PC-3 (cell line): ENCODE results near the gene OPRM1. TPM values are rescaled to one million over a fixed set of nuclear protein-coding genes. Genes with fewer than 3 reads are reported as not detected.

Experiments used
- ATAC-seq: fragments of 200-7000 bp; cut with Tn5 transposase; 2 replicates; pipeline ENCODE4 v1.9.1; 2020; ENCODE audit warnings: mild to moderate bottlenecking, moderate library complexity
- BruUV-seq: library from RNA; stranded (reverse); fragments of 400-500 nt; replicated peaks from 2 replicates; lab custom pipeline; 2021; lab: Mats Ljungman, UMichigan
- CTCF ChIA-PET: fragments of 300-600 bp; sonication (Branson Sonifier 250); formaldehyde crosslinking; loops from one replicate; lab custom pipeline; 2022; ENCODE audit warnings: antibody characterized with exemption; lab: Charles Lee
- POLR2A ChIA-PET: fragments of 300-600 bp; sonication (Branson Sonifier 250); formaldehyde crosslinking; loops from one replicate; lab custom pipeline; 2022; ENCODE audit warnings: antibody characterized with exemption; ENCODE audit not compliant: unreplicated experiment; lab: Charles Lee
- DNase-seq: peaks from one replicate; pipeline ENCODE4 v3.0.0-alpha.2; 2015
- H2AFZ ChIP-seq: fragments of 300-600 bp; sonication (generic); 2 replicates; pipeline ENCODE4 v1.6.0; 2016; ENCODE audit warnings: antibody characterized with exemption, low read length
- H3F3A ChIP-seq: fragments of 300-600 bp; sonication (generic); one replicate; pipeline ENCODE4 v1.6.0; 2017; ENCODE audit warnings: antibody characterized with exemption, low read length, control low read depth, mild to moderate bottlenecking; ENCODE audit not compliant: unreplicated experiment
- H3K27ac ChIP-seq: fragments of 300-600 bp; sonication (generic); 2 replicates; pipeline ENCODE4 v1.5.1; 2016; ENCODE audit warnings: mild to moderate bottlenecking, low read length
- H3K27me3 ChIP-seq: fragments of 300-600 bp; sonication (generic); 2 replicates; pipeline ENCODE4 v1.6.1; 2016; ENCODE audit warnings: low read length, mixed read lengths
- H3K36me3 ChIP-seq: fragments of 300-600 bp; sonication (generic); 2 replicates; pipeline ENCODE4 v1.6.1; 2016; ENCODE audit warnings: low read depth, mixed run types, low read length, mixed read lengths
- H3K4me1 ChIP-seq: fragments of 300-600 bp; sonication (generic); 2 replicates; pipeline ENCODE4 v1.5.1; 2016; ENCODE audit warnings: low read length; ENCODE audit not compliant: insufficient read depth
- H3K4me2 ChIP-seq: fragments of 300-600 bp; sonication (generic); 2 replicates; pipeline ENCODE4 v1.6.0; 2016; ENCODE audit warnings: low read length
- H3K4me3 ChIP-seq: fragments of 300-600 bp; sonication (generic); 2 replicates; pipeline ENCODE4 v1.5.1; 2016; ENCODE audit warnings: mild to moderate bottlenecking, low read length, mixed read lengths
- H3K79me2 ChIP-seq: fragments of 300-600 bp; sonication (generic); 2 replicates; pipeline ENCODE4 v1.6.1; 2017; ENCODE audit warnings: low read length, mixed read lengths
- H3K9ac ChIP-seq: fragments of 300-600 bp; sonication (generic); 2 replicates; pipeline ENCODE4 v1.6.0; 2016; ENCODE audit warnings: mild to moderate bottlenecking, low read length
- H3K9me2 ChIP-seq: fragments of 300-600 bp; sonication (generic); replicated peaks from 2 replicates; pipeline ENCODE4 v1.6.1; 2016; ENCODE audit warnings: mixed run types, low read length, mixed read lengths
- H3K9me3 ChIP-seq: fragments of 300-600 bp; sonication (generic); 2 replicates; pipeline ENCODE4 v1.6.1; 2016; ENCODE audit warnings: low read length, mixed read lengths
- H4K20me1 ChIP-seq: fragments of 300-600 bp; sonication (generic); 2 replicates; pipeline ENCODE4 v1.6.1; 2016; ENCODE audit warnings: low read length, mixed read lengths
- EZH2 ChIP-seq: fragments of 300-600 bp; sonication (generic); IDR thresholded peaks from one replicate; pipeline ENCODE4 v1.6.1; 2017; ENCODE audit warnings: antibody characterized with exemption, mild to moderate bottlenecking, low read length; ENCODE audit not compliant: unreplicated experiment
- EZH2phosphoT487 ChIP-seq: fragments of 300-600 bp; sonication (generic); IDR thresholded peaks from 2 replicates; pipeline ENCODE4 v1.6.1; 2018; ENCODE audit warnings: mild to moderate bottlenecking, antibody characterized with exemption, low read length, borderline replicate concordance
- intact Hi-C: fragments of 100-400 bp; cut with micrococcal nuclease; formaldehyde crosslinking; loops from 2 replicates; pipeline ENCODE4 v1.9.0; 2023
- total RNA-seq: library from RNA; depleted of rRNA; stranded (reverse); fragments of >200 nt; gene quantifications from 2 replicates; pipeline ENCODE4 v1.2.3, GENCODE V29; 2014
- TF ChIP-seq, protein P1 (sequence below): fragments of 300-600 bp; sonication (generic); conservative IDR thresholded peaks from 2 replicates; pipeline ENCODE4 v1.5.1; 2017; ENCODE audit warnings: antibody characterized with exemption, low read depth, mild to moderate bottlenecking, low read length

The OPRM1 gene
- total RNA-seq, 1 experiment from 2014 or later, result not detected

DNA sequence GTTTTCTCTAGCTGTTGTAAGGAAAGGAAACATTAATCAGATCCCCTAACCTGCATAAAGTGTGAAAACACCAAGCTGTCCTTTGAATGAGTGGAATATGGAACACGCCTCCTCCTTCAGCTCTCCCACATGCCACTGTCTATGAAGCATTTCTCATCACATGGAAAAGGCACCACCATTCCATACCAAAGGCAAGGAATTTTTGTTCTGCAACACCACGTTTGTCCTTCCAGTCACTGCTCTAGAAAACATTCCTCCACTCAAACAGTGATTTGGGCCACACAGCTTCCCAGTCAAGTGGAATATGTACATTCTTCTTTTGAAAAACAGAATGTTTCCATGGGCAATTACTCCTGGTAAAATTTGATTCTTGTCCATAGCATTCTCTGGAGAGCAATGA is 120.1 kb downstream of the OPRM1 start:
- H3K4me1 ChIP-seq, result no peaks in the 10 kb centered on the region
- H2AFZ ChIP-seq, result no peak overlapping the region
- H3K27me3 ChIP-seq, result no peaks in the 10 kb centered on the region
- H3K9me2 ChIP-seq, result no peaks in the 10 kb centered on the region
- ChIA-PET POLR2A (no interaction called here), CTCF (interaction anchor here (0.6 kb wide), 1 partner anchor 162 kb away, joined by 4 read pairs; no protein-coding TSS in a partner anchor)
- no peaks in the 10 kb centered on the region; the same call in 1 of the 2 replicates for H3K36me3 ChIP-seq
- no peaks in the 10 kb centered on the region for H3F3A ChIP-seq
- no peak overlapping the region for H3K9ac ChIP-seq
- H3K4me2 ChIP-seq, result no peak overlapping the region
- no peaks in the 10 kb centered on the region for H3K79me2 ChIP-seq
- no peaks in the 10 kb centered on the region for H4K20me1 ChIP-seq
- H3K4me3 ChIP-seq, result no peak overlapping the region
- no TSS peak for BruUV-seq
- no peak overlapping the region for H3K27ac ChIP-seq
- no peaks in the 10 kb centered on the region for H3K9me3 ChIP-seq
- TF ChIP-seq EZH2 (no peak), EZH2phosphoT487 (no peak)
- TF ChIP-seq, protein P1, sequence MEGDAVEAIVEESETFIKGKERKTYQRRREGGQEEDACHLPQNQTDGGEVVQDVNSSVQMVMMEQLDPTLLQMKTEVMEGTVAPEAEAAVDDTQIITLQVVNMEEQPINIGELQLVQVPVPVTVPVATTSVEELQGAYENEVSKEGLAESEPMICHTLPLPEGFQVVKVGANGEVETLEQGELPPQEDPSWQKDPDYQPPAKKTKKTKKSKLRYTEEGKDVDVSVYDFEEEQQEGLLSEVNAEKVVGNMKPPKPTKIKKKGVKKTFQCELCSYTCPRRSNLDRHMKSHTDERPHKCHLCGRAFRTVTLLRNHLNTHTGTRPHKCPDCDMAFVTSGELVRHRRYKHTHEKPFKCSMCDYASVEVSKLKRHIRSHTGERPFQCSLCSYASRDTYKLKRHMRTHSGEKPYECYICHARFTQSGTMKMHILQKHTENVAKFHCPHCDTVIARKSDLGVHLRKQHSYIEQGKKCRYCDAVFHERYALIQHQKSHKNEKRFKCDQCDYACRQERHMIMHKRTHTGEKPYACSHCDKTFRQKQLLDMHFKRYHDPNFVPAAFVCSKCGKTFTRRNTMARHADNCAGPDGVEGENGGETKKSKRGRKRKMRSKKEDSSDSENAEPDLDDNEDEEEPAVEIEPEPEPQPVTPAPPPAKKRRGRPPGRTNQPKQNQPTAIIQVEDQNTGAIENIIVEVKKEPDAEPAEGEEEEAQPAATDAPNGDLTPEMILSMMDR, result no peak
- DNase-seq (no peak), ATAC-seq (no peak)
- intact Hi-C loops, result loop anchor here (5.0 kb wide), 1 partner anchor 518 kb away; no protein-coding TSS in a partner anchor

DNA sequence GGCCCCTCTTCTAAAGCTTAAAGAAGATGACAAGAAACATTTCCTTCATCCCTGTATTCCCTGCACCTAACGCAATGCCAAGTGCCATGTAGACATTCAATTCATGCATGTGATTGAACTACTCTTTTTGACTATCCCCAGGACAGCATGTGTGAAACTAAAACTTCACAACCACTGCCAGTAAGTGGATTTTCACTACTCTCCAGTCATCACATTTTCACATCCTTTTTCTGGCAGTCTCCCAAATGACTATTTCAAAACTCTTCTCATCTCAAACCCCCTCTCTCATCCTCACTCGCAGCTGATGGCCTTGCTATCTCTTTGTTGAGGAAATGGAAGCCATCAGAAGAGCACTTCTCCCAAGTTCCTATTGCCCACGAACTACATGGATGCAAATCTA is 122.6 kb downstream of the OPRM1 start:
- intact Hi-C loops, result no loop called here
- no peak overlapping the region for H3K9ac ChIP-seq
- no peaks in the 10 kb centered on the region for H4K20me1 ChIP-seq
- no peak overlapping the region for H2AFZ ChIP-seq
- H3K9me2 ChIP-seq, result no peaks in the 10 kb centered on the region
- no peaks in the 10 kb centered on the region for H3F3A ChIP-seq
- H3K27ac ChIP-seq, result no peak overlapping the region
- no peaks in the 10 kb centered on the region for H3K36me3 ChIP-seq
- no peak for DNase-seq
- no peak overlapping the region for H3K4me2 ChIP-seq
- no peaks in the 10 kb centered on the region for H3K27me3 ChIP-seq
- no peak overlapping the region for H3K4me3 ChIP-seq
- TF ChIP-seq EZH2phosphoT487 (no peak), EZH2 (no peak)
- TF ChIP-seq, protein P1, result no peak
- no peaks in the 10 kb centered on the region for H3K9me3 ChIP-seq
- ChIA-PET POLR2A (no interaction called here), CTCF (no interaction called here)
- H3K4me1 ChIP-seq, result no peaks in the 10 kb centered on the region
- BruUV-seq, result no TSS peak
- H3K79me2 ChIP-seq, result no peaks in the 10 kb centered on the region
- no peak for ATAC-seq

DNA sequence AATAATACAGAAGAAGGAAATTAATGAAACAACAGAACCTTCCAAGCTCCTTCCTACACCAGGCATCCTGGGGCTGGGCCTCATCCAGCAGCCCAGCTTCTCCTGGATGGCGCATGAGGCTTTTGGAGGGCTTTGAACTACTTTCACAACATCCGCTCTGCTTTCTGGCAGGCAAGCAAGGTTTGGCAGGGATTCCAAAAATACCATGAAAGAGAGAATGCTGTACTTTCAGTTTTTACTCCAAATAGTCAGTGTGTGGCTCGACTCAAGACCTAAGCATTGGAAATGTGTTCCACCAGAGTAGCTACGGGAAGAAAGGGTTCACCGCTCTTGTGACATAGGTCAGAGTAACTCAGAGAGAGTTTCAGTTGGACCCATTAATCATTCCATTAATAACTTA is 125.4 kb downstream of the OPRM1 start:
- Histone ChIP-seq H4K20me1 (no peaks in the 10 kb centered on the region), H3K9me3 (no peaks in the 10 kb centered on the region), H3K27ac (no peak overlapping the region), H3K4me1 (no peaks in the 10 kb centered on the region), H3K4me2 (no peak overlapping the region), H2AFZ (no peak overlapping the region), H3K79me2 (no peaks in the 10 kb centered on the region), H3K27me3 (no peaks in the 10 kb centered on the region), H3F3A (no peaks in the 10 kb centered on the region), H3K9ac (no peak overlapping the region), H3K36me3 (no peaks in the 10 kb centered on the region), H3K9me2 (no peaks in the 10 kb centered on the region), H3K4me3 (no peak overlapping the region)
- CTCF ChIA-PET, result no interaction called here
- ATAC-seq (no peak), DNase-seq (no peak)
- no peak for TF ChIP-seq EZH2phosphoT487
- TF ChIP-seq EZH2, result no peak
- TF ChIP-seq, protein P1, result no peak
- BruUV-seq, result no TSS peak
- intact Hi-C loops, result no loop called here
- POLR2A ChIA-PET, result no interaction called here
